Posterior vena cava (tissue), 2 donors: Measurements from ENCODE around the gene DDAH2. TPM values are rescaled to one million over a fixed set of nuclear protein-coding genes. Genes with fewer than 3 reads are reported as not detected.
"Not testable (repeated sequence)": the region's sequence is repeated elsewhere in the genome, so short reads cannot be mapped to it uniquely, and the experiment has no call there.

Source experiments
- DNase-seq: peaks from one replicate; pipeline ENCODE4 v3.0.0-alpha.2; 2020; ENCODE audit warnings: low spot score
- intact Hi-C, 2 donors: fragments of 100-400 bp; cut with DNase I; formaldehyde crosslinking; loops; one replicate each; pipeline versions ENCODE4 v1.14.1 to v1.14.2; 2022 to 2023
- total RNA-seq, 2 donors: library from RNA; stranded (reverse); fragmentation: NEBNext Ultra II Directional; extraction: Animal tissue kit (Norgen Biotek cat#: 25700); gene quantifications; one replicate each; pipeline ENCODE4 v1.2.1, GENCODE V29; 2021
- donor health status: DM: yes; HTN: yes; CAD: no.
- donor health status: DM: yes; HTN: yes; CAD: no.

The DDAH2 gene
- total RNA-seq, 2 donors from 2014 or later, result 88.3 to 97.4 TPM

DNA sequence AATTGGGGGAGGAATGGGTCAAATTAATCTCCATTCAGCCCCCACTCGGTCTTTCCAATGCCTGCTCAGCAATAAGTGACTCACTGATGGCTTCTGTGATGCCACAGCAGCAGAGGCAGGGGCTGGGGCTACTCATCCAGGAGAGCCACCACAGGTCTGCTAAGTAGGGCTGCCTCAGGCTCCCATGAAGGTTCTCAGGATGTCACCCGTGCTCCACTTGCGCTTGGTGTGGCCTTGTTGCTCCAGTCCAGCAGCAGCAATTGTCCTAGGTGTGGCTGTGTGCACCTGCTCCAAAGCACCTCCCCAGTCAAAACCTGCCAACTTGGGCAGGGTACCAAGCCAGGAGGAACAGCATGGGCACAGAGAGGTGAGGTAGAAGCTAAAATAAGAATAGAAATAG, 6.9 kb downstream of the DDAH2 start:
- intact Hi-C loops, result loop anchor here in 1 of 2 donors (10.0 kb wide), 2 partner anchors 73 to 717 kb away; partner anchors contain the start of gene VARS1
- no peak for DNase-seq

GRCh38 chr6:31721351-31722020, 7.6 kb downstream of the DDAH2 start, which contains the start of gene LY6G6C:
Gene LY6G6C, minus strand, starts transcription at chr6:31721746. Its CDS starts 67 bp downstream, at chr6:31721679.
- DNase-seq, result no peak
- intact Hi-C loops, result loop anchor here in 1 of 2 donors (10.0 kb wide), 2 partner anchors 73 to 717 kb away; partner anchors contain the start of gene VARS1

DNA sequence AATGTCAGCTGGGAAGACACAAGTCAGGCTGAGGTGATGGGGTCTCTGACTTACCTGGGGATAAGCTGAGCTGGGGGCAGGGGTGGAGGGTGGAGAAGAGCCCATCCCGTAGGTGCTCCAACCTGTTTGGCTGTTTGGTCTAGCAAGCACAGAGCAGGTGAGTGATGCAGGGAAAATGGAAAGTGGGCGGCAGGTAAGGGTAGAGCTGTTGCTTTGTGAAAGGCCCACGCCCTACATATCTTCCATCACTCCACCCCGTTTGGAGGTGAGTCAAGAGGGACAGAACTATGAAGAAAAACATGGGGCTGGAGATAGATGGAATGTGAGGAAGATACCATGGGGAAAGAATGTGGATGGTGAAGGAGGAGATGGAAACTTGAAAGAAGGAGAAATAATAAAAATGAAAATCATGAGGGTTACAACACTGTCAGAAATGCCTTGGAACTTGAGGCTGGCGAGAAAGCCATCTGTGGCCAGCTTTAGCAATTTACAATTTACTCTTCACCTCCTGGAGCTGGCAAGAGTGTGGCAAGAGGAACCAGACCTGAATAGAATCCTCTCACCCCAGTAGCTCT, 8.8 kb downstream of the DDAH2 start:
- intact Hi-C loops, result loop anchor here in 1 of 2 donors (10.0 kb wide), 2 partner anchors 75 to 715 kb away; partner anchors contain the start of gene VARS1
- DNase-seq, result no peak

DNA sequence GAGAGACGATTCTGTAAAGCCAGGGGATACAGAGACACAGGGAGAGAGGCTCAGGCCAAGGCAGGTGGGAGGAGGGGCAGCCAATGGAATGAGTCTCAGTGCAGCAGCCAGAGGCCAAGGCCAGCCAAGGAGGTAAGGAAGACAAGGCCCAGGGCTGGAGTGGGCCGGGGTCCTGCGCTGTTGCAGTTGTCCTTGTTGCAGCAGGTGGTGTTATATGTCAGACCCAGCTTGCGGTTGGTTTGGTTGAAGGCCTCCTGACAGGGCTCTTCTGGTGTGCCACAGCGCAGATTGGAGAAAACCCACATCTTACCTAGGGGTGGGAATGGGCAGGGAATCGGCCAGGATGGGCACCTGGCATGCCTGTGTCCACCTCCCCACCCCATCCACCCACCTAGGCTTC, 10.1 kb downstream of the DDAH2 start:
- DNase-seq, result no peak
- intact Hi-C loops, result no loop called here

- no peak for DNase-seq
- intact Hi-C loops, result loop anchor here in 1 of 2 donors (1.0 kb wide), 1 partner anchor 48 kb away; no protein-coding TSS in a partner anchor
These were observed 10.8 kb downstream of the DDAH2 start for GRCh38 chr6:31718265-31718664.

DNA sequence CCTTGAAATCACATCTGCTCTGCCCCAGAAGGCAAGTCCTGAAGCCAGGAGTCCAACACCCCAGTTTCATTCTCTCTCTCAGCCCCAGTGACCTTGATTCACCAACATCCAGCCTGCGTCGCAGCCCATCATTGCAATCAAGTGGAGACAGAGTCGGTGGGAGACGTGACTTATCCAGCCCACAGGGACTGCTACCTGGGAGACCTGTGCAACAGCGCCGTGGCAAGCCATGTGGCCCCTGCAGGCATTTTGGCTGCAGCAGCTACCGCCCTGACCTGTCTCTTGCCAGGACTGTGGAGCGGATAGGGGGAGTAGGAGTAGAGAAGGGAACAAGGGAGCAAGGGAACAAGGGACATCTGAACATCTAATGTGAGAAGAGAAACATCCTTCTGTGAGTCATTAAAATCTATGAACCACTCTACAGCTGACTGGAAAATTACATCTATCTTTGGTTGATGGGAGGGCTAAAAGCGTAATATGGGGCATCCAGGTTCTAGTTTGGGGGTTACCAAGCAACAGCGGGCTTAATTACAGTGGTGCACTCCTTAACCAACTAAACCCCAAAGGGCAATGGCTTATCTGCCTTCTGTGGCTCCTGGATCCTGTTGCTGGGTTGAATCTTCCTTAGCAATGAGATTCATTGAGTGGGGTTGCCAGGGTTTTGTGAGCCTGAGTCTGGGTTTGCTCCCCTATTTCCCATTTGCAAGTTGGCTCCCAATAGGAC, 11.4 kb downstream of the DDAH2 start:
- no peak for DNase-seq

DNA sequence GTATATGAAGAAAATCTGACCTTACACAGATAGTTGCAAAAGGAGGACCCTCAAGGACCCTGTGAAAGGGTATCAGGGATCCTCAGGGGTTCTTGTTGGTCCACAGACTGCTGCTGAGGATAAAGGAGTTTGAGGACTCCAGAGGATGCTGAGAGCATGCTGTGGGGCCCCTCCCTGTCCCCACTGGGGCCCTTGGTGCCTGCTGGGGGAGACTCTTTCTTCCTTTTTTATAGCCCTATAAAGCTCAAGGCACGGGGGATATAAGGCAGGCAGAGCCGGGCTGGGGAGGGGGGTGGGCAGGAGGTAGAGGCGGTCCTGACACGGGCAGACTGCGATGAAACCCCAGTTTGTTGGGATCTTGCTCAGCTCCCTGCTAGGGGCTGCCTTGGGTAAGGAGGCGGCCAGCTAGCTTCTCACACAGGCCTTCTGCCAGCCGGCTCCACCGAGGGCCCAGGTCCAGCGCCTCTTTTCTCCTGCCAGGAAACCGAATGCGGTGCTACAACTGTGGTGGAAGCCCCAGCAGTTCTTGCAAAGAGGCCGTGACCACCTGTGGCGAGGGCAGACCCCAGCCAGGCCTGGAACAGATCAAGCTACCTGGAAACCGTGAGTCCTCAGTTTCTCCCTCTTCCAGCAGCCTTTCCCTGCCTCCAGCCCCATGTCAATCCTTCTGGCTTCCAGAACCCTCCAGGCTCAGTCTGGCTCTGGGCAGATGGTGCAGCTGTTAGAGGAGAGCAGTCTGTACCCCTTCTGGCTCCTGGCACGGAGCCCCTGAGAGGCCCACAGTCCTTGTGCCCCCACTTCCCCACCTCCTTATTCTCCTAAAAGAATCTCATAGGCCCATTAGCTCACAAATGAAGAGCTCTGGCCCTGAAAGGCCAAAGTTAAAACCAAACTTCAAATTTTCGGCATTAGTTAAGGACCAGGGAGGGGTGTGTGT, 13.8 kb downstream of the DDAH2 start, which contains the start of gene LY6G6D:
TSS of gene LY6G6D (plus strand) at position 327 of the 937 bp plus-strand sequence. CDS start at position 335, 8 bp downstream.
- DNase-seq, result no peak
- intact Hi-C loops, result no loop called here

More for the DNA sequence above, 11.4 kb downstream of the DDAH2 start:
- intact Hi-C loops, result loop anchor here in 1 of 2 donors (1.0 kb wide), 1 partner anchor 49 kb away; no protein-coding TSS in a partner anchor

DNA sequence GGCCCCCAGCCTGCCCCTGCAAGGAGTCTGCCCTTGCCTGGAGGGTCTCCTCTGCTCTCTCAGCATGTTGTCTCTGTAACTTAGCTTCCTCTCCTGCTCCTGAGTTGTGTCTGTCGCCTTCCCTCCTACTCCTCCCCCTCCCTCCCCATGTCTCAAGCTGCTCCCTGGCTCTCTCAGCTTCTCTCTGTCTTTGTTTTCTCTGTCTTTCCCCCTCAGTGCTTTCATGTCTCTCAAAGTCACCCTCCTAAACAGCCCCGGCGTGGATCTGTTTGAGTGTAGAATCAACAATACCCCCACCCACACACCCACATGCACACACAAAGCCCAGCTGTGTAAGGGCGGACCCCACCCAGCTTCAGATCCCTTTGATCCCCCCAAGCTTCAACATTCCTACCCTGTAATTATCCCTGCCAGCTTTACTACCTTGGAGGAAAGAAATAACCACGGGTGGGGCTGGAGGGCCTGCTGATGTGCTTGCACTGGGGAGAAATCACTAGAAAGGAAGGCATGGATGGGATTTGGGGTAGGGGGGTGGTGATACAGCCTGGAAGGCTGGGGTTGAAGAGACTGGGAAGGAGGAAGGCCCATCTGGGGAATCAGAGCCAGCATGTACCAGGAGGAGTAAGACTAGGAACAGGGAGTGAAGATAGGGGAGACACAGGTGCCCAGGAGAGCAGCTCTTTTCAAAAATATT, 15.0 kb downstream of the DDAH2 start:
- intact Hi-C loops, result loop anchor here in 1 of 2 donors (1.0 kb wide), 1 partner anchor 19 kb away; no protein-coding TSS in a partner anchor

GRCh38 chr6:31713465-31713864, 15.6 kb downstream of the DDAH2 start:
- intact Hi-C loops, result loop anchor here in 1 of 2 donors (1.0 kb wide), 1 partner anchor 20 kb away; no protein-coding TSS in a partner anchor
- DNase-seq, result no peak

More for the DNA sequence above, 15.0 kb downstream of the DDAH2 start:
- no peak for DNase-seq

GRCh38 chr6:31712296-31712695, 16.8 kb downstream of the DDAH2 start:
- no peak for DNase-seq
- intact Hi-C loops, result no loop called here

GRCh38 chr6:31711233-31711632, 17.9 kb downstream of the DDAH2 start:
- intact Hi-C loops, result no loop called here
- no peak for DNase-seq

DNA sequence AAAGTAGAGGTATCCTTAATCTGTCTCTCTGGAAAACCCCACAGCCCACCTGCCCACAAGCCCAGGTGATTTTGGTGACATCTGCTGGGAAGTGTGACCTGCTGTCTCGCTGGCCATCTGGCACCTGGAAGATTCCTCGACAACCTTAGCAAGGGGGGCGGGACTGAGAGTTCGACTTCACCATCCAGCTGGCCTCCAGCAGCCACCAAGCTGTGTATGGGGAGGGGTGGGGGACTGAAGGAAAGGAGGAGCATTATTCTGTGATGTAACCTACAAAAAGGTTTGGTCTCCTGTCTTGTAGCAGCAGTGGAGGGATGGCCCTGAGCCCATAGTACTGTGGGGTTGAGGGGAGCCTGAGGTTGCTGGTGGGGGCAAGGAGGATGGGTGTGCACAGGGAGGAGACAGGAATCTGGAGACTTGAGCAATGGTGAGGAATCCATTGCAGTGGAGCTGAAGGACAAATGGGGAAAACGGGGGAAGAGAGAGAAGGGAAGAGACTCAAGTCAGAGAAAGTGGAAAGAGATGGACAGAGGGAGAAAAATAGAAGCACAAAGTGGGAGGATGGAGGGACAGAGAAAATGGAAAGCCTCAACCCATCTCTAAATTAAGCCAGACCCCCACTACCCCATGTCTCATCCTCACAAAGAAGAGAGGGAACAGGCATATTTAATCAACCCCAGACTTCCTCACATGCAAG, 18.4 kb downstream of the DDAH2 start:
- DNase-seq, result no peak

DNA sequence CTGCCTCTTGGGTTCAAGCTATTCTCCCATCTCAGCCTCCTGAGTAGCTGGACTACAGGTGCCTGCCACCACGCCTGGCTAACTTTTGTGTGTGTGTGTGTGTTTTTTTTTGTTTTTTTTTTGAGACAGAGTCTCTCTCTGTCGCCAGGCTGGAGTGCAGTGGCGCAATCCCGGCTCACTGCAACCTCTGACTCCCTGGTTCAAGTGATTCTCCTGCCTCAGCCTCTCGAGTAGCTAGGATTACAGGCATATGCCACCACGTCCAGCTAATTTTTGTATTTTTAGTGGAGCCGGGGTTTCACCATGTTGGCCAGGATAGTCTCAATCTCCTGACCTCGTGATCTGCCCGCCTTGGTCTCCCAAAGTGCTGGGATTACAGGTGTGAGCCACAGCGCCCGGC, 19.9 kb downstream of the DDAH2 start:
- intact Hi-C loops, DNase-seq: not testable (repeated sequence)

More for the DNA sequence above, 18.4 kb downstream of the DDAH2 start:
- intact Hi-C loops, result no loop called here

GRCh38 chr6:31708224-31708623, 20.9 kb downstream of the DDAH2 start:
- no peak for DNase-seq
- intact Hi-C loops, result no loop called here

DNA sequence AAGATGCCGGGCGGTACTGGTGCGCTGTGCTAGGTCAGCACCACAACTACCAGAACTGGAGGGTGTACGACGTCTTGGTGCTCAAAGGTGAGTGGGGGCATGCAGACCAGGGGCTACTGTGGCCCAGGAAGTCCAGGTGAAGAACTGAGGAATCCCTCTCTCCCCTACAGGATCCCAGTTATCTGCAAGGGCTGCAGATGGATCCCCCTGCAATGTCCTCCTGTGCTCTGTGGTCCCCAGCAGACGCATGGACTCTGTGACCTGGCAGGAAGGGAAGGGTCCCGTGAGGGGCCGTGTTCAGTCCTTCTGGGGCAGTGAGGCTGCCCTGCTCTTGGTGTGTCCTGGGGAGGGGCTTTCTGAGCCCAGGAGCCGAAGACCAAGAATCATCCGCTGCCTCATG, 21.4 kb downstream of the DDAH2 start:
- no peak for DNase-seq
- intact Hi-C loops, result no loop called here

GRCh38 chr6:31706599-31706998, 22.5 kb downstream of the DDAH2 start, which contains the start of gene LY6G6F:
Gene LY6G6F, plus strand, starts transcription at chr6:31706866. Its CDS starts 41 bp downstream, at chr6:31706907.
- no peak for DNase-seq
- intact Hi-C loops, result no loop called here

GRCh38 chr6:31705931-31706330, 23.2 kb downstream of the DDAH2 start:
- intact Hi-C loops, result no loop called here

More at GRCh38 chr6:31705931-31706330, 23.2 kb downstream of the DDAH2 start:
- no peak for DNase-seq
